Colonic mucosa (tissue), 4 donors: ENCODE data around the gene EFCAB7. TPM values are rescaled to one million over a fixed set of nuclear protein-coding genes. Genes with fewer than 3 reads are reported as not detected.

Experiments used
- DNase-seq: peaks from one replicate; pipeline ENCODE4 v3.0.0-alpha.2; 2020
- H3K27ac ChIP-seq: fragments of 200-600 bp; one replicate; pipeline ENCODE4 v1.8.0; 2021
- H3K27me3 ChIP-seq: fragments of 200-600 bp; one replicate; pipeline ENCODE4 v1.8.0; 2021
- H3K36me3 ChIP-seq: fragments of 200-600 bp; one replicate; pipeline ENCODE4 v1.8.0; 2021
- H3K4me1 ChIP-seq: fragments of 200-600 bp; one replicate; pipeline ENCODE4 v1.8.0; 2021; ENCODE audit warnings: mild to moderate bottlenecking
- H3K4me3 ChIP-seq: fragments of 200-600 bp; one replicate; pipeline ENCODE4 v1.8.0; 2021
- H3K9ac ChIP-seq, 2 donors: one replicate each; pipeline ENCODE4 v1.7.0; 2013; ENCODE audit warnings: control low read depth in 2 of 2, low read depth in 2 of 2, low read length in 2 of 2
- H3K9me3 ChIP-seq: fragments of 200-600 bp; one replicate; pipeline ENCODE4 v1.8.0; 2021
- CTCF ChIP-seq: fragments of 200-600 bp; IDR thresholded peaks from one replicate; pipeline ENCODE4 v1.8.0; 2022; ENCODE audit warnings: antibody characterized with exemption, mild to moderate bottlenecking
- intact Hi-C: fragments of 100-400 bp; cut with DNase I; formaldehyde crosslinking; loops from one replicate; pipeline ENCODE4 v1.14.1; 2022
- total RNA-seq, 2 donors: library from RNA; stranded (reverse); fragmentation: NEBNext Ultra II Directional in 1 of 2; extraction: Animal tissue kit (Norgen Biotek cat#: 25700) in 1 of 2; gene quantifications; one replicate each; pipeline ENCODE4 v1.2.1, GENCODE V29; 2021
- donor health status: healthy.
- donor health status: DM: no; HTN: no; CAD: no.
- donor health status: DM: no; HTN: no; CAD: no.

Gene EFCAB7
- total RNA-seq, 2 donors from 2014 or later: 2.0 to 3.8 TPM

- Histone ChIP-seq H3K27me3 (no peaks in the 10 kb centered on the region), H3K36me3 (no peaks in the 10 kb centered on the region), H3K4me3 (no peak overlapping the region), H3K9ac (no peak overlapping the region), H3K4me1 (no peaks in the 10 kb centered on the region), H3K9me3 (no peaks in the 10 kb centered on the region), H3K27ac (no peak overlapping the region)
- no peak for TF ChIP-seq CTCF
- intact Hi-C loops: no loop called here
- no peak for DNase-seq
These were observed 24.4 kb downstream of the EFCAB7 start for GRCh38 chr1:63547621-63548294.

DNA sequence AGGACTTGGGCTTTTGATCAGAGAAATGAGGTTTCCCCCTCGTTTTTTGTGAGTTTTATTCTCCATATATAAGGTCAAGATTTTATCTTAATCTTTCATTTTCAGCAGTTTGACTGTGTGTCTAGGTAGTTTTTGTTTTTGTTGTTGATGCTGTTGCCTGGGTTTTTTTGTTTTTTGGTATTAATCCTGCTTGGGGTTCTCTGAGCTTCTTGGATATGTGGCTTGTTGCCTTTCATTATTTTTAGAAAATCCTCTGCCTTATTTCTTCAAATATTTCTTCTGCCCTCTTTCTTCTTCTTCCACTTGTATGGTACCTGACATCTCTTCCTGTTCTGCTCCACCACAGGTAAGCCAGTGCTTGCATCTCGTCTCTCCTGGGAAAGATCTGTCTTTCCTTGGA lies 25.0 kb downstream of the EFCAB7 start:
- H3K9ac ChIP-seq: no peak overlapping the region
- no peak for TF ChIP-seq CTCF
- no peaks in the 10 kb centered on the region for H3K36me3 ChIP-seq
- no peaks in the 10 kb centered on the region for H3K4me1 ChIP-seq
- intact Hi-C loops: no loop called here
- H3K27me3 ChIP-seq: no peaks in the 10 kb centered on the region
- no peak overlapping the region for H3K4me3 ChIP-seq
- no peaks in the 10 kb centered on the region for H3K9me3 ChIP-seq
- DNase-seq: no peak
- no peak overlapping the region for H3K27ac ChIP-seq

GRCh38 chr1:63548877-63549276 lies 25.6 kb downstream of the EFCAB7 start:
- H3K9me3 ChIP-seq: no peaks in the 10 kb centered on the region
- DNase-seq: no peak
- no peak for TF ChIP-seq CTCF
- intact Hi-C loops: no loop called here
- H3K27ac ChIP-seq: no peak overlapping the region
- H3K4me3 ChIP-seq: no peak overlapping the region
- no peaks in the 10 kb centered on the region for H3K27me3 ChIP-seq
- no peak overlapping the region for H3K9ac ChIP-seq
- no peaks in the 10 kb centered on the region for H3K4me1 ChIP-seq
- H3K36me3 ChIP-seq: no peaks in the 10 kb centered on the region

GRCh38 chr1:63555480-63555879 lies 32.2 kb downstream of the EFCAB7 start:
- Histone ChIP-seq H3K4me3 (no peak overlapping the region), H3K27ac (no peak overlapping the region), H3K27me3 (no peaks in the 10 kb centered on the region), H3K36me3 (no peaks in the 10 kb centered on the region), H3K9me3 (no peaks in the 10 kb centered on the region), H3K9ac (no peak overlapping the region), H3K4me1 (no peaks in the 10 kb centered on the region)
- no peak for TF ChIP-seq CTCF
- DNase-seq: no peak
- intact Hi-C loops: no loop called here

- peak; percentile 45 for DNase-seq
- intact Hi-C loops: no loop called here
These were observed 34.2 kb downstream of the EFCAB7 start for GRCh38 chr1:63557365-63557987.

More at GRCh38 chr1:63557365-63557987, 34.2 kb downstream of the EFCAB7 start:
- H3K27ac ChIP-seq: no peak overlapping the region
- no peaks in the 10 kb centered on the region for H3K9me3 ChIP-seq
- H3K4me3 ChIP-seq: no peak overlapping the region
- H3K9ac ChIP-seq: no peak overlapping the region
- no peaks in the 10 kb centered on the region for H3K4me1 ChIP-seq
- H3K27me3 ChIP-seq: no peaks in the 10 kb centered on the region
- no peaks in the 10 kb centered on the region for H3K36me3 ChIP-seq
- TF ChIP-seq CTCF: peak; percentile 32
